NCI-H2171 treated with DMSO at 0.1 percent for 48 hours (cell line): ENCODE data around the gene PAPSS2.

Experiments
- DNase-seq: peaks from one replicate; lab custom pipeline; 2025; lab: John Stamatoyannopoulos, UW

Gene PAPSS2

DNA sequence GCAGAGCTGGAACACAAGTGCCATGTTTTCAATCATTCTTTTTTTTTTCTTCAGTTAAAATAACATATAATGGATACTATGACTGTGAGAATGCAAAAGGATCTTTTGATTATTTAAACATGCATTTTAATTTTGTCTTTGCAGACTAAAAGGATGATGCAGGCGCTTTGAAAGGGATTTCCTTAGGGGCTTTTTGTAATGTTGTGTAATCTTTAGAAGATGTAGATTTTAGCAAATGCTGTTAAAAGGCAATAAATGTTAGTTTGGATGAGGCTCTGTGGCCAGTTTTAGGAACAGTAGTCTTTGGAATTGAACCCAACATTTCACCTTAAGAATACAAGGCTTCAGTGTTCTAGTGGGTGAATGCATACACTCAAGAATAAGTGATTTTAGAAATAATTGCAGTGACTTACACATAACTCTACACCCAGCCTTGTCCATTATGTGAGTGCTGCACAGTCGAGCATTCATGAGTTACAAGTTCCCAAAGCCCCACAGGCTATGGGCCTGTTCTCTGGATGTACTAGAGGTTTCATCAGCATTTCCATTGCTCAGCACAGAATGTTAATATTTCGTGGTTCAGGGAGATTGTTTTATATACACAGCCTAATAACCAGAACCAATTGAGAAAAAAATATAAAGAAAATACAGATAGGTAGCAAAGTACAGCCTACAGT is 11.6 kb downstream of the PAPSS2 start:
- no peak for DNase-seq

DNA sequence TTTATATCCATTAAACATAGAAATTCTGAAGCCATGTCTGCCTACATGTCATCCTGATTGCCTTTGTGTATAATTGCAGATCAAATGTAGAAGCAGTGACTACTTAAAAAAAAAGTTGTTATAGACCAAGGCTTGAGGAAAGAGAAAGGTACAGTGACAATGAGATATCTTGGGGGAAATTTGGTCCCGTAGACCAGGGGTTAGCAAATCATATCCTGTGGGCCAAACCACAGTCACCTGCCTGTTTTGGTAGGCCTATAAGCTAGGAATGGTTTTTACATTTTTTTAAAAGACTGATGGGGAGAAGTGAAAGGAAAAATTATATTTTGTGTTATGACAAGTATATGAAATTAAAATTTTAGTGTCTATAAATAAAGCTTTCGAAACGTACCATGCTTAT is 12.9 kb downstream of the PAPSS2 start:
- DNase-seq: no peak

DNA sequence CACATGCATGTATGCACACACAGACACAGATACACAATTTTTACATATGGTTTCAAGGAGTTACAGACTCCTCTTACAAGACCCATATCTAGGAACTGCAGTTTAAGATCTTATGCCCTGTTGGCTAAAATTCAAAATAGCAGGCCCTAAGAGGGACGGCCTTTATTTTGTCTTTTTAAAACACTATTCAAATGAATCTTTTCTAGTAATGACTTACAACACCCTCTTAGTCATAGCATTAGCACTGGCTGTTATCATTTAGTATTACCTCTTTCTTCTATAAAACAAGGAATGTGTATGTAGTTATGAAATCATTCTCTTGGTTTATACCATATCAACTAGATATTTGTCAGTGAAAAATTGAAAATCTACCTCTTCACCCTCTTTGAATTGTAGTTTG is 15.3 kb downstream of the PAPSS2 start:
- DNase-seq: no peak

DNA sequence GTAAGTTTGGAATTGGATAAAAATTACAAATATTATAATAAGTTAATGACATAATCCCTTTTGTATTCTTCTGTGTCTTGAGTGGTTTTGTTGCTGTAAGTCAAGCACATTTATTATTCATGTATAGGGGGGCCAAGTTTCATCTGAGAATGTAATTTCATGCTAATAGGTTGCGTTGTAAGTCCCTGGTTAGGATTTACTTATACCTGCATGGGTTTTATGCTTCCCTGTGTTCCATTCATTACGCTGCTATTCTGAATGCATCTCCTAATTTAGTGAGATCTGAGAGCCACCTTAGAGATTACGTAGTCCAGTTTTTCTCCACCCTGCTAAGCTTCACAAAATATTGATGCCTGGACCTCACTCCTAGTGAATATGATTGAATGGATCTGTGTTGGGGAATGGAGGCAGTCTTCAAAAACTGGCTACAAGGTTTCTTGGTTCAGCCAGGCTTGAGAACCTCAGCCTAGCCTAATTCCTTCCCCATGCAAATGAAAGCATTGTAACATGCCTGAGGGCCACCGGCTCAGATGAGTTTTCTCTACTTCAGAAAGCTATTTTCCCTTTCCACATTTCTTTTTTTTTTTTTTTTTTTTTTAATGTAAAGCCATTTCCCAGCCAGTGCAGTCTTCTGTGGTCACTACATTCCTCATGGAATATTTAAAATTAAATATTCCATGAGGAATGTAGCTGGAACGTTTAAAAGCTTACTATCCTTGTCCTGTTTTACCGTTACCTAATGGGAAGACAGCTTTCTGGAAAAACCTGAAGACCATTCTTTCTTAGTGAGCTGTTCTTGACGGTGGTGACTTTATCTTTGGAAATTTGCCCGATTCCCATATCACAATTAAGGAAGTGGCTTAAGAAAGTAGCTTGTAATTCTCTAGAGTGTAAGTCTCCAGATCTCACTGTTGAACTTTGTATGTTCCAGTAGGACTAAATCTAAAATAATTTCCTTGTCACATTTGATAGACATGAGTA is 16.0 kb downstream of the PAPSS2 start:
- no peak for DNase-seq

DNA sequence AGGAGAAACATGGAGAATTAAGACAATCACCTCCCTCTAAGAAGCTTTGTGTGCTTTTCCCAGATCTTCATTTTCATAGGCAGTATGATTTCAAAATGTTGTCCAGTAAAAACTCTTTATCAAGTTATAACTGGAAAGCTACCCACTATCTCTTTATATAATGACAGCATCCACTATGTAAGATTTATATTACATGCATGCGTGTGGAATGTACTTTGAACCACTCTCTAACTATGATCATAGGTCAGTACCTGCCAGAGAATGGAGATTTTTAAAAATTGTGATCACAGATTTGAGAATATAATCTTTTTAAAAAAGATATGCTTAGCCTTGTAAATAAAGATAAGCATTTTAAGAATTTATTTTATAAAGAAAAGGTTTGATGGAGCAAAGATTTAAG is 17.9 kb downstream of the PAPSS2 start:
- no peak for DNase-seq

DNA sequence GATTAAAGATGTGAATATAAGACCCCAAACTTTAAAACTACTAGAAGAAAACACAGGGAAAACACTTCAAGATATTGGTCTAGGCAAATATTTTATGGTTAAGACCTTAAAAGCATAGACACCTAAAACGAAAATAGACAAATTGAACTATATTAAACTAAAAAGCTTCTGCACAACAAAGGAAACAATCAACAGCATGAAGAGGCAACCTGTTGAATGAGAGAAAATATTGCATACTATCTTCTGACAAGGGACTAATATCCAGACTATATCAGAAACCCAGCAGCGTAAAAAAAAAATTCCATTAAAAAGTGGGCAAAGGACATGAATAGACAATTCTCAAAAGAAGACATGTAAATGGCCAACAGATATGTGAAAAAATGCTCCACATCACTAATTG is 18.6 kb downstream of the PAPSS2 start:
- no peak for DNase-seq

DNA sequence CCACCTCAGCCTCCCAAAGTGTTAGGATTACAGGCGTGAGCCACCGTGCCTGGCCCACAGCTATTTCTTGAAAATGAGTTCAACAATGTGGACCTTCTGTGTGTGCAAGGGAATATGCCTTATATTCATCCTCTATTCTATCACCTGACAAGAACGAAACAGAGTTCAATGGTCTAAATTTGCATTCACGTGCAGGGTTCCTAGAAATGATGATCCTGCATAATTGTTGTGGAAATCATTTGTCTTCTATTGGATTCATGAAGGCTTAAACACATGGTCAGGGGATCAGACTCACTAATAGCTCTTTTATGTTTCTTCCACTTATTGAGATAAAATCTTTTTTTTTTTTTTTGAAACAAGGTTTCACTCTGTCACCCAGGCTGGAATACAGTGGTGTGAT is 23.7 kb downstream of the PAPSS2 start:
- DNase-seq: no peak

DNA sequence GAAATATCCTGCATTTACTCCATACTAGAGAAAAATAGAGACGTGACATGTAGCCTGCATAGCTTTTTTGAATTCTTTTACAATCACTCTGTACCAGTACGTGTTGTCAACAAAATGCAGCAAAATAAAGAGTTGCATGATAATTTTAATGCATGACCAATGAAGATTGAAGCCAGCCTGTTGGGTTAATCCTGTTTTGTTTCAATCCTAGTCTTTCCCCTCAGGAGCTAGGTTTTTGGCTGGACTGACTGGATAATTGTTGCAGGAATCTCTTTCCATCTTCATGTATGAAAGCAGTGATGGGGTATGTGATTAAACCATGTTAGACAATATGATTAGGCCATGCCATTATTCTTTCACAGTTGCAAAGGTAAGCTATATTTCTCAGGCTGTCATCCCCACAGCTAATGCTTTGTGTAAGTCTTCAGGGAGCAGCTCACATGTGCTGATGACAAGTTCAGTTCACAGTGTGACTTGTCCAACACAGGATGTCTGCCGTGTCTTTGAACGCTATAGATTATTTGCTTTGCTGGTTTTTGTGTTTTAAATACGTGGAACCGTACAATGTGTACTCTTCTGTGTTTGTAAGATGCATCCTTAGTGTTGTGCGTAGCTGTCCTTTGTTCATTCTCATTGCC is 24.4 kb downstream of the PAPSS2 start:
- no peak for DNase-seq

DNA sequence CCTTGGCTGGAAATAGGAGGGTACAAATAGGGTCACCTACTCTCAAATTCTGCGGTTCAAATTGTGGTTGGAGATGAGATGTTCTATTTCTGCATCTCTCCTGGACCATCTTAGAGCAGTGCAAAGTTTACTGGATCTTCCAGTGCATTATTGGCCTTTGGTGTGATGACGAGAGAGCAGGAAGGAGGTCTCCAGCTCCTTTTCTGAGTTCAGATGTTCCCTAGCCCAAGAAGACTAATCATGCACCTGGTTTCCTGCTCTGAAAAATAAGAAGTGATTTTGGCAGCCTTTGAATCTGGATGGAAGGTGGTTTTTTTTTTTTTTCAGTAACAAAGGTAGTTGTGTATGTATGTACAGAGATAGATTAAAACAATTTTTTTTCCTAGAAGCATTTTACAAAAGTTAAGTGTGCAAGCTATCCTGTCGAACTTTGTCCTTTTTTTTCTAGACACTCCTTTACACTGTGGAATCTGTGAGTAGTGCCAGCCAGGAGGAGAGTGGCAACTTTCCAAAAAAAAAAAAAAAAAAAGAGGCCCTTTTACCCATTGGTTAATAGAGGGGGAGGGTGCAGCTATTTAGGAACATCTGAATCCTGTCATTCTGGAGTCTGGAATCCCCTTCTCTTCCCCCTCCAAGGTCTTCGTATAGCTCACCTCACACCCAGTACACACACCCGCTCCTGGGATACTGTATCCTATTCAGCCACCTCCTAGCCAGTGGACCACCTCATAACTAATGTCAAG is 26.3 kb downstream of the PAPSS2 start:
- no peak for DNase-seq

DNA sequence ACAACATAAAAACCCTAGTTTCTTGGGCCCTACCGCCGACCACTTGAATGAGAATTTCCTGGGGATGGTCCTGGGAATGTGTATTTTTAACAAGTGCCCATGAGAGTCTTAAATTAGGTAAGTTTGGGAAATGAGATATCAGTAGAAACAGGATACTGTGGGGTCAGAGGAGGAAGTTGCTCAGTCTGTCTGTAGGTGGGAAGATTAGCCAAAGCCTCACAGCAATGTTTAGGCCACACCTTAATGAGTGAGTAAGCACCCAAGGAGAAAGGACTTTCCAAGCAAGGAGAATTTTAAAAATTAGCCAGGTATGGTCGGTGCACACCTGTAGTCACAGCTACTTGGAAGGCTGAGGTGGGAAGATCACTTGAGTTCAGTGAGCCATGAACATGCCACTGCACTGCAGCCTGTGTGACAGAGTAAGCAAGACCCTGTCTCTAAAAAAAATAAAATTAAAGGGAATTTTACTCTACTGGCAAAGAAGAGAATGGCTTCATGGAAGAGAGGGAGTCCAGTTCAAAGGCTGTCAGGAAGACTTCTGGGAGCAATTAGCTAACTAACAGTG is 31.9 kb downstream of the PAPSS2 start:
- DNase-seq: no peak

DNA sequence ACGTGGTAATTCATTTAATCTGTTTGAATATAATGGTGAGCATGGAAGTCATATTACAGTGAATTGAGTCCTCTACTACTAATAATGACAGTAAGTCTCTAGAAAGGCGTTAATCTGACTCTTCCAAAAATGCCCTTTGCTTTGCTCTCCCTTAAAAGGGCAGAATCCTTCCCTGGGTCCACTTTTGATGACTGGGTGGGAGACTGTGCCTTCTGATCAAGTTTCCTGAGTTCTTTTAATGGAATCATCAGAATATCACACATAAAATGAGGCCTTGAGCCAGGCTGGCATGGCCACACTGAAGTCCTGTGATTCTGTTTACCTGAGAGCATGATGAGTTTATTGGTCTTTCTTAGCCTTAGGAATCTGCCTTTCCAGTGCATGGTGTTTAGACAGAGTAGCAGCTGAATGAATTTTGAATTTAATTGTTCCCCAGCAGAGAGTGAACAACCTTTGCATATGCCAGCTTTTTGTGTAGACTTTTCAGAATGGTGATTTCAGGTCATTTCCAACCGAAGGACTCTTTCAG is 33.3 kb downstream of the PAPSS2 start:
- DNase-seq: no peak

DNA sequence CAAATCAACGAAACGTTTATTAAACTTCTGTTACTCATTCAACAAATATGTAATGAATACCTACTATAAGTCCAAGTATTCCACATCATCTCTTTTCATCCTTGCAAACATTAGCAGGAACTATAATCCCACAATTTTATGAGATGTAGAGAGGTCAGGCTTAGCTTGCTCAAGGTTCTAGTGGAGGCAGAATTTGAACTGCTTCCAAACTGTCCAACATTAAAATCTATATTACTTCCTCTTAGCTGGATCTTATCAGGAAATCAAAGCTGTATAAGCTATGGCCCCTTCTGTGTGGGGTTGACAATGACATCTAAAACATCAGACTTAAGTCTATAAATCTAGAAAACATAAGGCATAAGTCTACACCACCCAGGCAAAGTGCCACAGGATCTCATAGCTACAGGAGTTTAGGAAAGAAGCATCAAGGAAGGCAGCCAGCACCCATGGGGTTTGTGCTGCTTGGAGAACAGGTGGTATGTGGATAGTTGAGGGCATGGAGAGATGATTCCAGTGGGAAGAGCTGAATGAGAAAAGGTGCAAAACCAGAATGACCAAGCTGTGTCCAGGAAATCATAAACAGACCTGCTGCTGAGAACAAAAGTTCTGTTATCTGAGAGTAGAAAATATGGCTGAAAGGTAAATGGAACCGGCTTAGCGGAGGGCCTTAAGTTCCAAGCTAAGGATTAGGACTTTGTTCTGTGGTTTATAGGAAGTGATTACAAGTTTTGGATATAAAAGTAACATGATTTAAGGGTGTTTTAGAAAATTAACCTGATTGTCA is 34.5 kb downstream of the PAPSS2 start:
- no peak for DNase-seq

DNA sequence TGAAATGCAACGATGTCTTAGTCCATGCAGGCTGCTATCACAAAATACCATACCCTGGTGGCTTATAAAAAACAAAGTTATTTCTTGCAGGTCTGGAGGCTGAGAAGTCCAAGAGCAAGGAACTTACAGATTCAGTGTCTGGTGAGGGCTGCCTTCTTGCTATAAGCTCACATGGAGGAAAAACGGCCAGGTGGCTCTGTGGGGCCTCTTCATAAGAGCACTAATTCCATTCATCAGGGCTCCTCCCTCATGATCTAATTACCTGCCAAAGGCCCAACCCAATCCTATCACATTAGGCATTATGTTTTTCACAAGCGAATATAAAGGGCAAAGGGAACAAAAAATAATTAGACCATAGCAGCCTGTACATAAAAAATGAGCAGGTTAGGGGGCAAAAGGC is 35.4 kb downstream of the PAPSS2 start:
- DNase-seq: no peak

DNA sequence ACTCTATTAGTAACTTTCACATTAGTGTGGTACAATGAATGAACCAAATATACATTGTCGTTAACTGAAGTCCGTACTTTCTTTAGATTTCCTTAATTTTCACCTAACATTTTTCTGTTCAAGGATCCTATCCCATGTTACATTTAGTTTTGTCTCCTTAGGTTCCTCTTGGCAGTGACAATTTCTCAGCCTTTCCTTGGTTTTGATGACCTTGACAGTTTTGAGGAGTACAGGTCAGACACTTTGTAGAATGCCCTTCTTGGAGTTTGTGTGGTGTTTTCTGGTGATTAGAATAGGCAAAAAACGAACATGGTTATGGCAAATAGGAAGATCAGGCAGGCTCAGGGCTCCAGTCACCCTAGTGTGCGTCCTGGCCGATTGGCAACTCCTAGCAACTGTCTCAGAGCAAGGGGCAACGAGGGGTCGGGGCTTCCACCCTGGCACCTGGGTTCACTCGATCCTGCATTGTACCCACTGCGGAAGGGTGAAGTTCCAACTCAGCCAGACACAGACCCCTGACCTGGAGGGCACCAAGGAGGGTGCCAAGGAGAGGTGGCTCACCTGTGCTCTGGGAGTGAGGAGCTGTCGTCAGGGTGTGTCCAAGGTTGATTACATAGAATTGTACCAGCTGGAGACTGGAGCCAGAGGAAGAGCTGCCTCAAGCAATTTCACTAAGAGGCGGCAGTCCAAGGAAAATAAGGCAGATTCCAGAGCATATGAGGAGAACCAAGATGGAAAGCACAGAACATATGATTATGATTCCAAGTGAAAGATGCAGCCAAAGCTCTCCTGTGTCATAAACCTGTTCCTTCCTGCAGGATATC is 37.5 kb downstream of the PAPSS2 start:
- no peak for DNase-seq

DNA sequence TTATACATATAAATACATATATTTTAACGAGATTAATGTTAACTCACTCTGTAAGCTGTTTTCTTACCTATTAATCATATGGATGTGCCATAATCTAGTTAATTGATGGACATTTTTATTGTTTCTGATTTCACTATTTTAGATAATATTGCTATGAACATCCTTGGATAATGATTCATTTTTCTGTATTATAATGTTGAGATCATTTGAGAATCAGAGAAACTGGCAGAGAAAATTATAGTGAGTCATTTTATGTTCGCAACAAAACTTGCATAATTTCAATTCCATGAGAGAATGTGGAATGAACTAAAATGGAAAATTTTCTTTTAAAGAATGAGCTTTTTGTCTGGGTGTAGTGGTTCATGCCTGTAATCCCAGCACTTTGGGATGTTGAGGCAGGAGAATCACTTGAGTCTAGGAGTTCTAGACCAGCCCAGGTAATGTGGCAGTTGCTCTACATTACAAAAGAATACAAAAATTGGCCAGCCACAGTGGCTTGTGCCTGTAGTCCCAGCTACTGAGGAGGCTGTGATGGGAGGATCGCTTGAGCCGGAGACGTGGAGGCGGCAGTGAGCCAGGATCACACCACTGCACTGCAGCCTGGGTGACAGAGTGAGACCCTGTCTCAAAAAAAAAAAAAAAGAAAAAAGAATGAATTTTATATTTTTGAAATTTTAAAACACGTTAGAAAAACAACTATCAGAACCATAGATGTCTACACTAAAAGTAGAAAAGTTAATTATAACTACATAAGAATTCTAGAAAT is 40.5 kb downstream of the PAPSS2 start:
- DNase-seq: no peak

DNA sequence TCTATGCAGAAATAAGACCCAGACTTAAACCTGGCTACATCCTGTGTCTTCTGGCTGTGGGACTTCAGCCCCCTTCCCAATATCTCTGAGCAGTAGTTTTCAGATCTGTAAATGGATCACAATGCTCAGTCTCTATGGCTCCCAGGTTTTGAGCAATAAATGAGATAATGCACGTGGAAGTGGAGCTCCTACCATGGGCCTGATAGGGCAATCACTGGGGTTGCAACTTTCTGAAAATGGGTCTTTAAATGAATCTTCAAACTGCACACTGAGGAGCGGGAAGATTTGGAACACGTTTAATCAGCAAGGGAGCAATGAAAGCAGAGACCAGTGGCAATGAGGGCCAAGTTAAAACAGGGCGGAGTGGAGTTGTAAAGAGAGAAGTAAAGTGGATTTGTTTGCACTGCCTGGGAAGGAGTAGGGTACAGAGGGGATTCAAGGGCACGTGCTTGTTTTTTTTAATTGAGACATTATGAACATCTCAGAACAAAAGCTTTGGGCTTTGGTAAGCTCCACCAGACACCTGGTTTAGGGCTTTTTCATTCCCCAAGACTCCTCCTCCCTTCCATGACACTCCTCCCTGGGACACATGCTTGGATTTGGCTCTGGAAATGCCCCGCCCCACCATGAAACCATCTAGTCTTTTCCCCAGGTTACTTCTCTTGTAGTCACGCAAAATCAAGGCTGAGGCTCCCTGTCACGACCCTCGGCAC is 42.7 kb downstream of the PAPSS2 start:
- no peak for DNase-seq

DNA sequence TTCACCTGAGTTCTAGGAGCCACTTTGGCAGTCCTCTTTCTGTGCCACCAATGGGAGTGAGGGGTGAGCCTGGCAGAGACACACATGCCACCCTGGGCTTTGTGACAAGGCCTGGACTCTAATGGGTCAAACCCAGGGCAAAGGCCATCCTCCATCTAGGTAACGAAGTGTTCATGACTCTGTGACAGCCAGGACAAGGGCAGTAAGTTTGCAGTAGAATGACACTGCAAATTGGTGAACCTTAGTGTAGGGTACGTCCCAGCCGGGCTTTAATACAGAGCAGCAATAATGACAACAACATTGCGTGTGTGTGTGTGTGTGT is 43.3 kb downstream of the PAPSS2 start:
- DNase-seq: no peak

DNA sequence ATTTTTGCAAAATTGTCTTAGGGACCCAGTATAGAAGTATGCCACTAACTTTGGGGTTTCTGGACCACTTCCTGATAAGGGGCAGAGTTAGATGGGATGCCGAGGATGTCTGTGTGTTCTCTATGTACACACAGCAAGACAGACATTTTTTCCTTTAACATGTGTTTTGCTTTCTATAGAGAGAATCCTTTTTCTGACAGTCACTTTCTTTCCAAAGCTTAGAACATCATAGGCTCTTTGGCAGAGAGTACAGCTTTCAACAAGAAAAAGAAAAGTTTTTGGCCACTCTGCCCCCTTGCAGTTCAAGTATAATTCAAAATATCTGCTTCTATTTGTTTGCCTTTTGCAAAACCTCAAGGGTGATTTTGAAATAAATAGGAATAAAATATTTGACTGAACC is 44.1 kb downstream of the PAPSS2 start:
- no peak for DNase-seq

DNA sequence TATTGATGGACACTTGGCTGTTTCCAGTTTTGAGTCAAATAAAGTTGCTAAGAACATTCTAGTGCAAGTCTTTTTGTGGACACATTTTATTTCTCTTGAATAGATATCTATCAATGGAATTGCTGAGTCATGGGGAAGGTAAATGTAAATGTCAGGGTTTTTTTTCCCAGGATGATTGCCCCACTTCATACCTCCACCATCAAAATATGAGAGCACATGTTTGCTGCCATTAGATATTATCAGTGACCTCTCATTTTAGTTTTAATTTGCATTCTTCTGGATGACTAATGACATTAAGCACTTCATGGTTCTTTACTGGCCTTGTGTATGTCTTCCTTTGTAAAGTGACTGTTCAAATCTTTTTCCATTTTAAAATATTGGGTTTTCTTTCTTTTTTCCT is 45.7 kb downstream of the PAPSS2 start:
- DNase-seq: no peak
